Stimulated activated CD8-positive, alpha-beta memory T cell treated with anti-CD3 and anti-CD28 coated beads, Interleukin-4, amount 100 ng/mL, for 1 hour (primary cell): Measurements from ENCODE around the gene CRLF1.
"Not testable (repeated sequence)": the region's sequence is repeated elsewhere in the genome, so short reads cannot be mapped to it uniquely, and the experiment has no call there.

Source experiments
- DNase-seq, 2 donors: peaks; one replicate each; pipeline ENCODE4 v3.0.0-alpha.2; 2020; ENCODE audit warnings: low read depth in 2 of 2, low spot score in 1 of 2

The CRLF1 gene

DNA sequence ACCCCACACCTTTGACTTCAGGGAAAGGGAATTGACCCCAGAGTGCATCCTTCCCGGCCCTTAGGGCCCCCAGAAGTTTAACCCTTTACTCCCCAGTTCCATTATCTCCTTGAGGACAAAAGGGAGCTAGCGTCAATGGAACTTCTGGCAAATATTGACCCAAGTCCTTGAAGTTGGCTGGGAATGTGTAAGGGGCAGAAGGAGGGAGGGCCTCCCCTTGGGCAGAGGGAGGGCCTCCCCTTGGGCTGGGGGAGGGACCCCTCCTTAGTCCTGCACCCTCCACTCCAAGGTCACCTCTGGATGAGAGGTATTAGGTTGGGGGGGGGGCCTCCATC, 3.1 kb upstream of the CRLF1 start:
- no peak for DNase-seq

DNA sequence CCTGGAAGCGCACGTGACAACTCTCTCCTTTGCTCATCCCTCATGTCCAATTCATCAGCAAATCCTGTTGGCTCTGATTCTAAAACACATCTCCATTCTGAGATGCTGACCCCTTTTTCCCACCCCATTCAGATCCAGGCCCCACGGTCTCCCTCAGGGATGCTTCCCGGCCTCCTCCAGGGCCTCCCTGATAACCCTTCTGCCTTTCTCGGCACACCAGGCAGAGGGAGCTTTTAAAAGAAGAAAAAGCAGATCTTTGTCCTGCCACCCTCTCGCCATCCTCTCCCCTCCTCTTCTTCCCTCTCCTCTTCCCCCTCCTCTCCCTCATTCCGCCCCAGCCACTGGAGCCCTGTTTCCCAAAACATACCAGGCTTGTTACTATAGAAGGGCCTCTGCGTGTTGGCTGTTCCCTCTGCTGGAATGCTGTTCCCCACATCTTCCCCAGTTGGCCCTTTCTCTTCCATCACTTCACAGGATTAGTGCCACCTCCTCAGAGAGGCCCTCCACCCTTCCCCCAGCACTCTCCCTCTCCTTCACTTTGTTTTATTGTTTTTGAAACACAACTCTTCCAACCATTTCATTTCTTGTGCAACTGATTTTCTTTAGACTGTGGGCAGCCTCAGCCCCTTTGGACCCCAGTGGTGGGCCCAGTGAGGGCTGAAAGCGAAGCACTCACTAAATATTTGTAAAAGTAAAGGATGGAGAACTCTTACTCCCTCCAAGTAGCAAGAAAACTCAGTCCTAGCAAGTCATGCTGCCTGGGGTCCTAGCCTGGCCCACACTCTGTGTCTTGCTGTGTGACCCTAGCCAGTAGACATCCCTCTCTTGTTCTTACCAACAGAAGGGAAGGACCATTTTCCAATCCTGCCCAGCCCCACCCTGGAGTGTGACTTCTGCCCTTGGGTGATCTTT, 2.5 kb upstream of the CRLF1 start:
- DNase-seq = no peak

DNA sequence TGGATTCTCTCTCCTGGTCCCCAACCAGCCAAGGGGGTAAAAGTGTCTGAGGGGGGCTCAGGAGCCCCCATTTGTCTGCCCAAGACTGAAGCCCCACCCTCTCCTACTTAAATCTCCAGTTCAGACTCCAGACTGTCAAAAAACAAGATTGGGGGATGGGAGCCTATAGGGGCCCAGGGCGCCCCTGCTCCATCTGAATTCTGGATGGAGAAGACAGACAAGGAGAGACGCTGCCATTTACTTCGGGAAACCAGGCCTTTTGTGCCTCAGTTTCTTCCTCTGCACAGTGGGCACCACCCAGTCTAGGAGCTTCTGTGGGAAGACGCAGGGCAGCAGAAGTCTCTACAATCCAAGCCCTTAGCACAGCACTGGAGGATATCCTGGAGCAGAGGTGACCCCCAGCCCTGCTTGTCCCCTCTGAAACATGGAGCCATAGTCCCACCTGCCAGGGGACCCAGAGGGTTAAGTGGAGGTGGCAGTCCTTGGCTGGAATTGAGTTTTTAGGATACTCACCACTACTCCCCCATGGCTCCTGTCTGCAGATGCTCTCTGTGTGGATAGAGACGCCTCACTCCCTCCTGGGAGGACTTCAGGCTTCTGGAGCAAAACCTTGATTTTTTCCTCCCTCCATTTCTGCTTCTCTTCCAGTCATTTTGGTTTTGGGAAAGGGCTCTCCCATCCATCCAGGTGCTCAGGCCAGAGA, 1.7 kb upstream of the CRLF1 start:
- no peak for DNase-seq

DNA sequence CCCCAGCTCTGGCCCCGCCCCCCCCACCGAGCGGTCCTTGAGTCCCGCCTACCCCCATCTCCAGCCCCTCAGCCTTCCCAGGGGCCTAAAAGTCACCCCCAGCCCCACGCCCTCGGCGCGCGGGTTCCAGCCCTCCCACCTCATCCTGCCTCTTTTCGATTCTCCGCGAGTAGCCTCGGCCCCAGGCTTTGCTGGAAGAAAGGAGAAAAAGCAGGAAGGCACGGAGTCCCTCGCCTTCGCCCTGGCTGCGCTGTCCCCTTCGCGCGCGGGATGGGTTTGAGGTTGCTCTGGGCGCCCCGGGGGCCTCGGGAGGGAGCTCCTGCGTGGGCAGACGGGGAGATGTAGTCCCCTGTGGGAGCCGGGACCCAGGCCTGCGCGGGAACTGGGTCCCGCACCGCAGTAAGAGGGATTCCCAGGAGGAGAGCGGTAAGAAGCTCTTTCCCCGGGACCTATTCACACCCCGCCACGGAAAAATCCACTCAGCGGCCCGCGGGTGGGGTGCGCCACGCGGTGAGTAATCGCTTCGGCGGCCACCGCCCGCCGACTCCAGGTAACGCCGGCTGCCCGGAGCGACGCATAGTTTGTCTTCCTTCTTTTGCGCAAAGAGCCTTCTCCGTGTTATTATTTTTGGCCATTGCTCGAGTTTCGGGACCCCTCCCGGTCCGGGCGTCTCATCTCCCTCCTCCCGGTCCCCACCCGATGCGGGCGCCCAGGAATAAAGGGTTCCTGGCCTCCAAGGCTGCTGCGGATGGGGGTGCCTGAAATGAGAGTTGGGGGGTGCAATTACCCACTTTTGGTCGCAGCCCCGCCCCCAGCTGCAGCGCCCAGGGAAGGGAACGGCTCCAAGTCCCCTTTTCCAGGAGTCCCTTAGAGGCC, 865 bp upstream of the CRLF1 start:
- DNase-seq = no peak

DNA sequence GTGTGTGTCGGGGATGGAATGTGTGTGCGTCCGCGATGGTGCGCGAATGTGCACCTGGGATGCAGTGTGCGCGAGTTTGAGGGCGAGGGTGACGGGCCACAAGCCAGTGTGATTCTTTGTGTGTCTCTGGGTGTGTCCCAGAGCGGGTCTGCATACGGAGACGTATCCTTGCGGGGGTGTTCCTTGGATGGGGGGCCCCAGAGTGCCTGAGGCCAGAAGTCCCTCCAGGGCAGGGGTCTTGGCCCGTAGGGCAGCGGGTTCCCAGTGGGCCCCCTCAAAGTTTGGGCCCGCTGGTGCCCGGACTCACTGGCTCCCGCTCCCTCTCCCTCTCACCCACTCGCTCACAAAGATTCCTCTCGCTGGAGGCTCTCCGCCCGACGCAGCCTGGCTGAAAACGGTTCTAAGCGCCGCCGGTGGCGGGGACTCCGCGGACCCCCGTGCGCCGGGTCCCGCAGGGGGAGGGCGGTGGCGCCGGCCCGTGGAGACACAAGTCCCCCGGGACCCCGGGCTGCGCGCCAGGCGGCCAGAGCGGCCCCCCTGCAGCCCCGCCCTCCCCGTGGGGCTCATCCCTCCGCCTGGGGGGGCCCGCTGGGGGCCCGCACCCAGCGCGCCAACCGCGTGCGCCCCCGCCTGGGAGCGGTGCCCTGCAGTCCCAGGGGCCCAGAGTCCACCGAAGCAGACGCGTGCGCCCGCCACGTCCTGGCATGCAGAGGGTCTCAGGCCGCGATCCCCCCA, 886 bp downstream of the CRLF1 start:
- DNase-seq = no peak

DNA sequence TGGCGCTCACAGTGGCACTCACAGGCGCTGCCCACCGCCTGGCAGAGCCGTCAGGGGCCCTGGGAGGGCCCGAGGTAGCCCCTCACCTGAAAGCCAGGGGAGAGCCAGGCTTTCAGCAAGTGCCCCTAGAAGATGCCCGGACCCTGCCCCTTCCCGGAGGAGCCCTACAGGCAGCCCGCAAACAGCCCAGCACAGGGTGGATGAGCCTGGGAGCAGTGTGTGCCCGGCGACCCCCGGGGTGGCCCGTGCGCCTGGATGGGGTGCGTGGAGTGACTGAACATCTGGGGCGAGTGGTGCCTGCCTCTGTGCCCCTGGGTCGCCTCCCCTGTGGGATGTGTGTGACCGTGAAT, 1.4 kb downstream of the CRLF1 start:
- no peak for DNase-seq

DNA sequence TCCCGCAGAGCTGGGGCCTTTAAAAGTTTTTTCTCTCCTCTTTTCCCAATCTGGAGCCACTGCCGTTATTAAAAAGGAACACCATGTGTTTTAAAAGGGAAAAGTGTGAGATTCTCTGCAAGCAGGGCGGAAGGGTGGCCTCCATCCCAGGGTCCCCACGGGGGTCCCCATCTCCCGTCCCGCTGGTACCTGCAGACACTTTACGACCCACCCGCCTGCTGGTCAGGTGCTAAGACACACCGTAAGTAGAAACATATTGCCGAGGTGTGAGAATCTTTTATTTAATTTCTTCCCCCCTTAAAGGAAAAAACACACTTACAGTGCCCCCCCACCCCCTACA, 1.8 kb downstream of the CRLF1 start:
- DNase-seq = no peak

DNA sequence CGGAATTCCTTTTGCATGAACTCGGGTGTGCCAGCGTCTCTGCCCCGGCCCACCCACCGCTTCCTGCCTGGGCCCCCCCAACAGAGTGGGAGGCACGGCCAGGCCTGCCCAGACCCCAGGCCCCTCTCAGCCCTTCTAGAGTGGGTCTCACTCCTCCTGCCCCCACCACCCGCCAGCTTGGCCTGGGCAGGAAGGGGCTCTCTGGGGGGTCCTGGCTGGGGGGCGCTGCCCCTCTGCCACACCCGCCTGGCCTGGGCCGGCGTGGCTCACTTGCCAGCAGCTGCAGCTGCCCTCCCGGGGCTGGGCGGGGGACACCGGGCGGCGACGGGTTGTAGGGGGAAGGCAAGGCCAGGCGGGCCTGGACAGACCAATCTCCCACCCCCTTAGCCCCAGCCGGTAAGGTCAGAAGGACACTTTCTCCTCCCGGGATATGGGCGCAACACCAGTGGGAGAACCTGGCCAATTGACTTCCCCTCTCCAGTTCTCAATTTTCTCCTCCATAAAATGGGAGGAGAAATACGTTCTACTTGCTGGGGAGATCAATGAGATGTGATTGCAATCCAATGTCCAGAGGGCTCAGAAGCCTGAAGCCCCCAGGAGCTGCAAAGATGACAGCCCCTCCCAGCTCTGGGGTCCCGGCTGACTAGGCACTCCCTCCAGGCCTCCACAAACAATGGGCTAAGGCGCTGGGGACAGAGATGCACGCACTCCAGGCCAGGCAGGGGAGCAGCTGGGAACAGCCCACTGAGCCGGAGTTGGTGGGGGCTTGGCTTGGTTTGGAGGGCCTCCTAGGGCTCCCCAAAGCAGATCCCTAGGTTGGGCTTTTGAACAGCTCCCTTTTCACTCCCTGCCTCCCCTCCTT, 2.4 kb downstream of the CRLF1 start:
- no peak for DNase-seq

DNA sequence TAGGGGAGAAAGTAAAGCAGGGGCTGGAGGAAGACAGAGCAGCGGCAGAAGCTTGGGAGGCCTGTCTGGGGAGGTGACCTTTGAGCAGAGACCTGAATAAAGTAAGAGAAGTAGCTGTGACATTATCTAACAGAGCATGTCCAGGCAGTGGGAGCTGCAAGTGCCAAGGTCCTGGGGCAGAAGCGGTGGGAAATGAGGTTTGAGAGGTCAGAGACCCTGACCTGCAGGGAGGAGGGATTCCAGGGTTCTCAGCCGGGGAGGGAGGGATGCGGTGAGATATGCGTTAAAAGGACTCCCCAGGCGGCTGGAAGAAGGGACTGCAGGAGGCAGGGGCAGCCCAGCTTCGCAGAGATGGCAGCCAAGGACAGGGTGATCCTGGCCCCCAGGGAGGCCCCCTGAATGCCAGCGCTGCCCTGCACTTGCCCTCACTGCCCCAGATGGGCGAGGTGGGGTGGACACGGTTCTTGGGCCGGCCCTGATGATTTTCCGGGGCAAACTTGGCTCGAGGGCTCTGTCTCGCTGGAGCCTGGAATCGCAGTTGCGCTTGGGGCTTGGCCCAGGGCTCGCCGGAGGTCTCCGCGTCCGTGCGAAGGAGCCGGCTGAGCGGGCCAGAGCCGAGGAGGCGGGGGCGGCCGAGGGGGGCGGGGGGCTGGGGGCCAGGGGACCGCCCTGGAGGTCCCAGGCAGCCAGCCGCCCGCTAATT, 3.2 kb downstream of the CRLF1 start:
- DNase-seq = no peak

DNA sequence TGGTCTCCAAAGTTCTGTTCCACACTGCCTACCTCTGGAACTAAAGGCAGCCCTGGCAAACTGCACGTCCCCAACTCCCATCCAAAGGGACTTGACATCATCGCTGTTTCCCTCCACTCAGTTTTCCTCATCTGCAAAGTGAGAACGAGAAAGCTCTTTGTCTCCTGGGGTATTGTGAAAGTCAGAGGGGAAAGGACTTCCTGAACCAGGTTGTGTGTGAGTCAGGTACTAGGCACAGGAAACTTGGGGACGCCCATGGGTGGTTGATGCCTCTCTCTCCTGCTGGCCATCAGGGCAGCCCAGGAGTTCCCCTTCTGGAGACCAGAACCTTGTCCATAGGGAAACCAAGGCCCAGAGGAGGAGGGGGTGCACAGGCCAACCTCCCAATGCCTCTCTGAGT, 4.7 kb downstream of the CRLF1 start:
- DNase-seq = no peak

DNA sequence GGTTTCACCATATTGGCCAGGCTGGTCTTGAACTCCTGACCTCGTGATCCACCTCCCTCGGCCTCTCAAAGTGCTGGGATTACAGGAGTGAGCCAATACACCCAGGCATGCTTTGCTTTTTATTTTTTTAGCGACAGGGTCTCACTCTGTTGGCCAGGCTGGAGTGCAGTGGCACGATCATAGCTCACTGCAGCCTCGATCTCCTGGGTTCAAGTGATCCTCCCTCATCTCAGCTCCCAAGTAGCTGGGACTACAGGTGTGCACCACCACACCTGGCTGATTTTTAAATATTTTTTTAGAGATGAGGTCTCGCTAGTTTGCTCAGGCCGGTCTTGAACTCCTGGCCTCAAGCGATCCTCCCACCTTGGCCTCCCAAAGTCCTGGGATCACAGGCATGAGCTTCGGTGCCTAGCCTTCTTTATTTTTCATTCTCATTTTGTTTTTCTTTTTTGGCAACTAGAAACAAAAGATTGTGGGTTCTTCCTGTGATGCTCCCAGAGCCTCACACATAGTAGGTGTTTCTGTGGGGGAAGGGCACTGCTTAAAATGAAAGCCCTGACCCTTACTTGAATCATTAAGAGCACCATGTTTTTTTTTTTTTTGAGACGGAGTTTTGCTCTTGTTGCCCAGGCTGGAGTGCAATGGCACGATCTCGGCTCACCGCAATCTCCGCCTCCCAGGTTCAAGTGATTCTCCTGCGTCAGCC, 5.8 kb downstream of the CRLF1 start:
- not testable (repeated sequence) for DNase-seq

DNA sequence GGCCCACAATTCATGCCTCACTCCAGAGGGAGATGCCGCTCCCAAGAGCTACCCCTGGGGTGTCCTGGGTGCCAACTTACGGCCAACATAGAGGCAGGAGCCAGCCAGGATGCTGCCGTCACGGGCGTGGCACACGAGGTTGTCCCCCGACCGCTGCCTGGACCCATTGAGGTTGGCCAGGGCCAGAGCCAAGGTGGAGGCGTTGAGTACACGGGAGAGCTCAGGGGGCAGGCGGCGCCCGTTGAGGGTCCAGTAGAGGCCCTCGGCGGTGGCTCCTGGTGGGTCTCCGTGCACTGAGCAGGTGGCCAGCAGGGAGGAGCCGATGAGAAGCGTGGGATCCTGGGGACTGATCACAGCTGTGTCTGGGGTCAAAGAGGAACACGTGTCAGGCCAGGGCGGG, 7.1 kb downstream of the CRLF1 start:
- no peak for DNase-seq

DNA sequence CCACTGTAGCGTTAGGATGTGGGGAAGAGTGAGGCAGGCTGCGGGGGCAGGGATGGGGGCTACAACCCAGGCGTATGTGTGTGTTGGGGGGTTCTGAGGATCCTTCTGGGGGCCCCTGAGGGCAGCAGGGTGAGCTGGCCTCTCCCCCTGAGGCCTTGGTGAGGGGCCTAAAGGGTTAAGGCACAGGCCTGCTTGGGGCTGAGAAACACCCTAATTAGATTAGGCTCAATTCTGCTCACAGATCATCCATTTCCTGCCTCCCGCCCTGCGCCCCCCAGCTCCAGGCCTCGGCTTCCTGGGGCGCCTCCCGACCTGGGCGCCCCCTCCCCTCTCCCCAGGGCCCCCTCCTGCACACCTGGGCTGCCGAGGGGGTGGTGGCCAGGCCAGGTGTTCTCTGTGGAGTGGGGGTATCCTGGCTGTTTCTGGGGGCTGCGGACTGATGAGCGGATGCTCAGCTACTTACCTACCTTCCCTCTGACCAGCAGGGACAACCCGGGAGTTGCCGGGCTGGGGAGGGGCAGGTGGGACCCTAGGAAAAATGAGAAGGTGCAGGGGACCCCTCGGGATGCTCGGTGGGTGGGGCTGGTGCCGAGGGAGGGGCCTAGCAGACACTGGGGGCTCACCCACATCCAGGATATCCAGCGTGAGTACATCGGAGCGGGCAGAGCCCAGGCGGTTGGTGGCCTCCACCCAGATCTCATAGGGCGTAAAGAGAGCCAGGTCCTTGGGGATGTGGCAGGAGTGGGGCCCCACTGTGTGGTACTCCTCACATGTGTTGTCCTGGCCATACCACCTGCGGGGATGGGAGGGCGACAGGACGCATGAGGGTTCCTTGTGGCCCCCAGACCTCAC, 8.6 kb downstream of the CRLF1 start:
- no peak for DNase-seq

DNA sequence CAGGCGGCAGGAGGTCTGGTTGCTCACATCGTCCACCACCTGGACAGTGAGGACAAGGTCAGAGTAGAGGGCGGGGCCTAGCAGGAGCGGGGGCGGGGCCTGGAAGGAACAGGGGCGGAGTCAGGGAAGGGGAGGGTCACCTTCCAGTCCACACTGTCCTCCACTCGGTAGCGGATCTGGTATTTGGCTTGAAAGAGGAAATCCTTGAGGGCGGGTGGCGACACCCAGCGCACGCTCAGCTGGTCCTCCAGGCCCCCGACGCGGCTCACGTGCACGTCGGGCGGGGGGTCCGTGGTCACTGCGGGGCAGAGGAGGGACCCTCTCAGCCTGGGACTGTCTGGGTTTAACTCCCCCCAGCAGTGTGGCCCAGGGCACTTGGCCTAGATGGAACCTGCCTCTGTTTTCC, 9.8 kb downstream of the CRLF1 start:
- DNase-seq = no peak

DNA sequence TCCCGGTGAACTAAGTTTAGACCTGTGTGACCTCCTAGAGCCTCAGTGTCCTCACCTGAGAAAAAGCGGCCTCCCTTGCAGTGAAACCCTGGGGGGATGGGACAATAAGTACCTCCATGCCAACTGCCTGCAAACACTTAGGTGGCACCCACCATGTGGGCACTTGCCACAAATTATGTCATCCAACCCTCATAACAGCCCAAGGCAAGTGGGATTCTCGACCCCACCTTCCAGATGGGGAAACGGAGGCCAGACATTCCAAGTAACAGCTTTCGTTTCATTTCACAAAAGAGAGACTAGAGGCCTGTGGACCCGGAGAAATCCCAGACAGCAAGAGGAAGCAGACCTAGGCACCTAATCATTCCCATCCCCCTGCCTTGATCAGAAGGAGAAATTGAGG, 11.1 kb downstream of the CRLF1 start:
- DNase-seq = no peak

DNA sequence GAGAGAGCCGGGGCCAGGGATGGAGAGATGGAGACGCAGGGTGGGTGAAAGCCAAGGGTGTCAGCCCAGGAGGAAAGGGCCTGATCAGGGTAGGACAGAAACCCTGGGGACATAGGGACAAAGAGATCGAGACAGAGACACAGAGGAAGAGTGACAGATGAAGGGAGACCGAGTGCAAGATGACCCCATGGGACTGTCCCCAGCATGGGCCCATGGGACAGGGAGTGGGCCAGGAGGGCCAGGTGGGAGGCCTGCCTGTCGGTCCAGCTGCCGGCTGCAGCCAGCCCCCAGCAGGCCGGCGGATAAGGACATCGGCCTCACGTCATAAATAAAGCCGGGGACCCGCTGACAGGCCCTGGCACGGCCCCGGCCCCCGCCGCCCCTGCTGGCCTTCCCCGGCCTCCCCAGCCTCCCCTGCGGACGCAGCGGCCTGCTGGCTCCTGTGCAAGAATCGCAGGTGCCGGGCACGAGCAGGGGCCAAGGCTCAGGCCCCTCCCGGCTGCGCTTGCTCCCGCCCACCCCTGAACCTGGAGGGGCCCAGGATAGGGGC, 11.7 kb downstream of the CRLF1 start:
- no peak for DNase-seq

DNA sequence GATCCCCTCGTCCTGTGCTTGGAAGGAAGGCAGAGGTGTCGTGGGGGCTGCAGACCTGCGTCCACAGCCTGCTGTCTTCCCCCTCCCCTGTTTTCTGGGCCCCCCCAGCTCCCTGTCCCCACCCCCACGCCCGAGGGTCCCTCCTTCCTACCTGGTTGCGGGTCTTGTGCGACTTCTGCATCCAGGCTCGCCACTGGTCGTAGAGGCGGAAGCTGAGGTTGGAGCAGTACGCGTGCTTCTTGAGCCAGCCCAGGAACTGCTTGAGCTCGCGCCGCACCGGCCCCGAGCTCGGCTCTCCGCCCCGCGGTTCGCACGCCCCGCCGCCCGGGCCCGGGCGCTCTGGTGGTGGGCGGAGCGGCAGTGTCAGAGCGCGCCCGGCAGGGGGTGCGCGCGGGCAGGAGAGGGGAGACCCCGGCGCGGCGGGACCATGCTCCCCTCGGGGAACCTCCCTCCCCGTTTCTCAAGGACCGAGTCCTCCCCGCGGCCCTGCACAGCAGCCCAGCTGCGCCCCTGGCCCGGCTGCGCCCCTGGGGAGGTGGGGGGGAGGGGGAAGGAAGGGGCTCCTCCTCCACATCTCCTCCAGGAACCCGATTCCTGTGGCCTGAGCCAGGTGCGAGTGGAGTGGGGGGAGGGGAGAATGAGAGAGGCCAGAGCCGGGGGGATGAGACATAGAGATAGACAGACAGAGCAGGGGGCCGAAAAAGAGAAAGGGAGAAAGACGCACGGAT, 12.3 kb downstream of the CRLF1 start:
- DNase-seq = peak; percentile 47
